HepG2 (cell line): ENCODE data around the gene VIT.

Experiments used
- BRCA1 ChIP-seq: sonication (generic); formaldehyde crosslinking; IDR thresholded peaks from 2 replicates; pipeline ENCODE4 v1.4.0; 2020; ENCODE audit warnings: missing genetic modification reagents
- HNRNPK ChIP-seq: fragments of 200-400 bp; formaldehyde crosslinking; IDR thresholded peaks from 2 replicates; pipeline ENCODE4 v1.6.1; 2018; ENCODE audit warnings: low read length, low read depth, moderate library complexity, mild to moderate bottlenecking; ENCODE audit not compliant: poor library complexity, severe bottlenecking
- ZNF180 ChIP-seq: sonication (generic); formaldehyde crosslinking; IDR thresholded peaks from 2 replicates; pipeline ENCODE4 v1.4.0; 2020; ENCODE audit warnings: low read depth, missing genetic modification reagents, borderline replicate concordance
- TF ChIP-seq, protein P1 (sequence below): sonication (generic); formaldehyde crosslinking; IDR thresholded peaks from 2 replicates; pipeline ENCODE4 v1.5.0; 2020; ENCODE audit warnings: mild to moderate bottlenecking, missing genetic modification reagents, moderate library complexity
- TF ChIP-seq, protein P2 (sequence below): sonication (generic); formaldehyde crosslinking; IDR thresholded peaks from 2 replicates; pipeline ENCODE4 v1.4.0; 2020; ENCODE audit warnings: missing genetic modification reagents

DNA sequence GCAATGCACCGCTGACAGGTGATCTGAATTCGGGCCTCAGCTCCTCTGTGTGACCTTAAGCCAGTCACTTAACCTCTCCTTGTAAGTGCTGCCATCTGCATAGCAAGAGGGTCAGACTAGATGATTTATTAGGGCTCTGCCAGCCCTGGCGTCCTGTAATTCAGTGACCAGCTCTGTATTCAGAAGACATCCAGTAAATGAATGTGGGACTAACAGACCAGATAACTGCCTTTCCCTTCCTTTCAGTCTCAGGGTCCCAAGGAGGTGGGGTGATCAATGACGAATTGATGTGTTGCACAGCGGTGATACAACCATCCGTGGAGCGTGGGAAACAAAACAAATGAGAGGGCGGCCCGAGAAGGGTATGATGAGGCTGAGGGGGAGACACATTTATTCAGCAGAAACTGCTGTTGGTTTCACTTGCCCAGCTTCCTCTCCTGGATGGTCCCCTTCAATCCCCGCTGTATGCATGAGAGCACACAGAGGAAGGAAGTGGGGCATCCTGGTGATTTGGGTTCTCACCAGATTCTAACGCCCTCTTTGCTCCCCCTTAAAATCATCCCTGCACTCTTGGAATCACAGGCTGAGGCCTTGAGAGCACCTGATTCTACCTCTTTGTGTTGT lies 92.8 kb downstream of the VIT start:
- TF ChIP-seq, protein P1, sequence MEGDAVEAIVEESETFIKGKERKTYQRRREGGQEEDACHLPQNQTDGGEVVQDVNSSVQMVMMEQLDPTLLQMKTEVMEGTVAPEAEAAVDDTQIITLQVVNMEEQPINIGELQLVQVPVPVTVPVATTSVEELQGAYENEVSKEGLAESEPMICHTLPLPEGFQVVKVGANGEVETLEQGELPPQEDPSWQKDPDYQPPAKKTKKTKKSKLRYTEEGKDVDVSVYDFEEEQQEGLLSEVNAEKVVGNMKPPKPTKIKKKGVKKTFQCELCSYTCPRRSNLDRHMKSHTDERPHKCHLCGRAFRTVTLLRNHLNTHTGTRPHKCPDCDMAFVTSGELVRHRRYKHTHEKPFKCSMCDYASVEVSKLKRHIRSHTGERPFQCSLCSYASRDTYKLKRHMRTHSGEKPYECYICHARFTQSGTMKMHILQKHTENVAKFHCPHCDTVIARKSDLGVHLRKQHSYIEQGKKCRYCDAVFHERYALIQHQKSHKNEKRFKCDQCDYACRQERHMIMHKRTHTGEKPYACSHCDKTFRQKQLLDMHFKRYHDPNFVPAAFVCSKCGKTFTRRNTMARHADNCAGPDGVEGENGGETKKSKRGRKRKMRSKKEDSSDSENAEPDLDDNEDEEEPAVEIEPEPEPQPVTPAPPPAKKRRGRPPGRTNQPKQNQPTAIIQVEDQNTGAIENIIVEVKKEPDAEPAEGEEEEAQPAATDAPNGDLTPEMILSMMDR (CRISPR knock-in tag) = no peak
- TF ChIP-seq, protein P2, sequence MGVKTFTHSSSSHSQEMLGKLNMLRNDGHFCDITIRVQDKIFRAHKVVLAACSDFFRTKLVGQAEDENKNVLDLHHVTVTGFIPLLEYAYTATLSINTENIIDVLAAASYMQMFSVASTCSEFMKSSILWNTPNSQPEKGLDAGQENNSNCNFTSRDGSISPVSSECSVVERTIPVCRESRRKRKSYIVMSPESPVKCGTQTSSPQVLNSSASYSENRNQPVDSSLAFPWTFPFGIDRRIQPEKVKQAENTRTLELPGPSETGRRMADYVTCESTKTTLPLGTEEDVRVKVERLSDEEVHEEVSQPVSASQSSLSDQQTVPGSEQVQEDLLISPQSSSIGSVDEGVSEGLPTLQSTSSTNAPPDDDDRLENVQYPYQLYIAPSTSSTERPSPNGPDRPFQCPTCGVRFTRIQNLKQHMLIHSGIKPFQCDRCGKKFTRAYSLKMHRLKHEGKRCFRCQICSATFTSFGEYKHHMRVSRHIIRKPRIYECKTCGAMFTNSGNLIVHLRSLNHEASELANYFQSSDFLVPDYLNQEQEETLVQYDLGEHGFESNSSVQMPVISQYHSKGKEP (CRISPR knock-in tag) = no peak
- no peak for TF ChIP-seq HNRNPK
- TF ChIP-seq ZNF180 = no peak
- no peak for TF ChIP-seq BRCA1
